ENCODE measurements around the gene NMNAT3. TPM values are rescaled to one million over a fixed set of nuclear protein-coding genes. Genes with fewer than 3 reads are reported as not detected.

NMNAT3 gene
- total and polyA plus RNA-seq, 4 donors, result 1.9 to 19.7 (median 2.9) TPM

- 83% methylated on average over 7 of the region's 7 CpGs for WGBS
- no peaks in the 10 kb centered on the region for H3K9me3 ChIP-seq (ENCODE audit: control insufficient read depth in 4 of 4, low read length in 3 of 4)
- no peaks in the 10 kb centered on the region for H3K27me3 ChIP-seq (ENCODE audit: control insufficient read depth in 4 of 4, insufficient read depth in 4 of 4, low read length in 3 of 4)
- H3K4me3 ChIP-seq (ENCODE audit: low read depth in 1 of 3, low read length in 3 of 3), result no peak overlapping the region
- no peaks in the 10 kb centered on the region for H3K4me1 ChIP-seq (ENCODE audit: control insufficient read depth in 4 of 4, insufficient read depth in 4 of 4, low read length in 3 of 4)
- H3K27ac ChIP-seq (ENCODE audit: low read depth in 1 of 2, low read length in 2 of 2), result no peak overlapping the region
- H3K9ac ChIP-seq (ENCODE audit: low read depth in 1 of 2, low read length in 2 of 2), result no peak overlapping the region
- no peaks in the 10 kb centered on the region for H3K36me3 ChIP-seq (ENCODE audit: control insufficient read depth in 4 of 4, insufficient read depth in 3 of 4, low read depth in 1 of 4, low read length in 3 of 4)
- TF ChIP-seq YY1 (IDR thresholded peaks at IDR 0.05), result no peak
- TF ChIP-seq, protein P1, sequence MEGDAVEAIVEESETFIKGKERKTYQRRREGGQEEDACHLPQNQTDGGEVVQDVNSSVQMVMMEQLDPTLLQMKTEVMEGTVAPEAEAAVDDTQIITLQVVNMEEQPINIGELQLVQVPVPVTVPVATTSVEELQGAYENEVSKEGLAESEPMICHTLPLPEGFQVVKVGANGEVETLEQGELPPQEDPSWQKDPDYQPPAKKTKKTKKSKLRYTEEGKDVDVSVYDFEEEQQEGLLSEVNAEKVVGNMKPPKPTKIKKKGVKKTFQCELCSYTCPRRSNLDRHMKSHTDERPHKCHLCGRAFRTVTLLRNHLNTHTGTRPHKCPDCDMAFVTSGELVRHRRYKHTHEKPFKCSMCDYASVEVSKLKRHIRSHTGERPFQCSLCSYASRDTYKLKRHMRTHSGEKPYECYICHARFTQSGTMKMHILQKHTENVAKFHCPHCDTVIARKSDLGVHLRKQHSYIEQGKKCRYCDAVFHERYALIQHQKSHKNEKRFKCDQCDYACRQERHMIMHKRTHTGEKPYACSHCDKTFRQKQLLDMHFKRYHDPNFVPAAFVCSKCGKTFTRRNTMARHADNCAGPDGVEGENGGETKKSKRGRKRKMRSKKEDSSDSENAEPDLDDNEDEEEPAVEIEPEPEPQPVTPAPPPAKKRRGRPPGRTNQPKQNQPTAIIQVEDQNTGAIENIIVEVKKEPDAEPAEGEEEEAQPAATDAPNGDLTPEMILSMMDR (IDR thresholded peaks at IDR 0.05; ENCODE audit: low read depth, low read length, missing input control), result peak; percentile 4
- TF ChIP-seq RAD21 (IDR thresholded peaks at IDR 0.05), result peak; percentile 40 to 52
- peak; percentile 56 for DNase-seq (ENCODE audit: low spot score)
Observed at GRCh38 chr3:139519998-139520737, 157.6 kb downstream of the NMNAT3 start.

- TF ChIP-seq FOXA1 (IDR thresholded peaks at IDR 0.05), result no peak
- TF ChIP-seq JUND (IDR thresholded peaks at IDR 0.05), result no peak
- TF ChIP-seq, protein P1 (IDR thresholded peaks at IDR 0.05; ENCODE audit: low read depth, low read length, missing input control), result no peak
- no peak for TF ChIP-seq HNF4G (IDR thresholded peaks at IDR 0.05)
- no peak for TF ChIP-seq NR2F2 (IDR thresholded peaks at IDR 0.05)
- no peak for TF ChIP-seq MAX (IDR thresholded peaks at IDR 0.05)
- TF ChIP-seq, protein P2, sequence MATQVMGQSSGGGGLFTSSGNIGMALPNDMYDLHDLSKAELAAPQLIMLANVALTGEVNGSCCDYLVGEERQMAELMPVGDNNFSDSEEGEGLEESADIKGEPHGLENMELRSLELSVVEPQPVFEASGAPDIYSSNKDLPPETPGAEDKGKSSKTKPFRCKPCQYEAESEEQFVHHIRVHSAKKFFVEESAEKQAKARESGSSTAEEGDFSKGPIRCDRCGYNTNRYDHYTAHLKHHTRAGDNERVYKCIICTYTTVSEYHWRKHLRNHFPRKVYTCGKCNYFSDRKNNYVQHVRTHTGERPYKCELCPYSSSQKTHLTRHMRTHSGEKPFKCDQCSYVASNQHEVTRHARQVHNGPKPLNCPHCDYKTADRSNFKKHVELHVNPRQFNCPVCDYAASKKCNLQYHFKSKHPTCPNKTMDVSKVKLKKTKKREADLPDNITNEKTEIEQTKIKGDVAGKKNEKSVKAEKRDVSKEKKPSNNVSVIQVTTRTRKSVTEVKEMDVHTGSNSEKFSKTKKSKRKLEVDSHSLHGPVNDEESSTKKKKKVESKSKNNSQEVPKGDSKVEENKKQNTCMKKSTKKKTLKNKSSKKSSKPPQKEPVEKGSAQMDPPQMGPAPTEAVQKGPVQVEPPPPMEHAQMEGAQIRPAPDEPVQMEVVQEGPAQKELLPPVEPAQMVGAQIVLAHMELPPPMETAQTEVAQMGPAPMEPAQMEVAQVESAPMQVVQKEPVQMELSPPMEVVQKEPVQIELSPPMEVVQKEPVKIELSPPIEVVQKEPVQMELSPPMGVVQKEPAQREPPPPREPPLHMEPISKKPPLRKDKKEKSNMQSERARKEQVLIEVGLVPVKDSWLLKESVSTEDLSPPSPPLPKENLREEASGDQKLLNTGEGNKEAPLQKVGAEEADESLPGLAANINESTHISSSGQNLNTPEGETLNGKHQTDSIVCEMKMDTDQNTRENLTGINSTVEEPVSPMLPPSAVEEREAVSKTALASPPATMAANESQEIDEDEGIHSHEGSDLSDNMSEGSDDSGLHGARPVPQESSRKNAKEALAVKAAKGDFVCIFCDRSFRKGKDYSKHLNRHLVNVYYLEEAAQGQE (IDR thresholded peaks at IDR 0.05), result no peak
- TF ChIP-seq YY1 (IDR thresholded peaks at IDR 0.05), result no peak
- TF ChIP-seq GABPA (IDR thresholded peaks at IDR 0.05 in 1 of 2, conservative IDR thresholded peaks at IDR 0.05 in 1 of 2), result no peak
- TF ChIP-seq RXRA (IDR thresholded peaks at IDR 0.05), result no peak
- Histone ChIP-seq H3K9ac (ENCODE audit: low read depth in 1 of 2, low read length in 2 of 2) (no peak overlapping the region), H3K4me1 (ENCODE audit: control insufficient read depth in 4 of 4, insufficient read depth in 4 of 4, low read length in 3 of 4) (no peaks in the 10 kb centered on the region), H3K27ac (ENCODE audit: low read depth in 1 of 2, low read length in 2 of 2) (no peak overlapping the region), H3K9me3 (ENCODE audit: control insufficient read depth in 4 of 4, low read length in 3 of 4) (no peaks in the 10 kb centered on the region), H3K36me3 (ENCODE audit: control insufficient read depth in 4 of 4, insufficient read depth in 3 of 4, low read depth in 1 of 4, low read length in 3 of 4) (no peaks in the 10 kb centered on the region), H3K4me3 (ENCODE audit: low read depth in 1 of 3, low read length in 3 of 3) (no peak overlapping the region), H3K27me3 (ENCODE audit: control insufficient read depth in 4 of 4, insufficient read depth in 4 of 4, low read length in 3 of 4) (no peaks in the 10 kb centered on the region)
- WGBS, result 89% methylated on average over 9 of the region's 9 CpGs
- DNase-seq (ENCODE audit: low spot score), result peak; percentile 22
Observed at GRCh38 chr3:139518926-139519842, 158.6 kb downstream of the NMNAT3 start.
